ENCODE results near the gene RPS6KC1. TPM values are rescaled to one million over a fixed set of nuclear protein-coding genes. Genes with fewer than 3 reads are reported as not detected.

Gene RPS6KC1
- total RNA-seq, 1 donor from 2014 or later, result 25.6 TPM

GRCh38 chr1:213057264-213058059 is 6.4 kb downstream of the RPS6KC1 start:
- H3K36me3 Mint-ChIP-seq (ENCODE audit: low read depth, unreplicated experiment), result peaks cover 2% of the 10 kb centered on the region
- Histone ChIP-seq H3K27ac (ENCODE audit: low read depth, low read length) (no peak overlapping the region), H3K4me1 (ENCODE audit: insufficient read depth, low read length) (no peaks in the 10 kb centered on the region), H3K27me3 (ENCODE audit: insufficient read depth, low read length) (no peaks in the 10 kb centered on the region), H3K36me3 (ENCODE audit: insufficient read depth, low read length) (no peaks in the 10 kb centered on the region), H3K9me3 (ENCODE audit: insufficient read depth, low read depth, low read length) (no peaks in the 10 kb centered on the region), H3K4me2 (ENCODE audit: low read length) (no peak overlapping the region), H2AFZ (ENCODE audit: low read depth, low read length) (no peak overlapping the region), H3K9ac (ENCODE audit: low read length) (no peak overlapping the region), H3K4me3 (ENCODE audit: insufficient read depth, low read depth, low read length) (no peak overlapping the region), H4K20me1 (ENCODE audit: insufficient read depth, low read length) (peaks cover 54% of the 10 kb centered on the region), H3K79me2 (ENCODE audit: insufficient read depth, low read length) (peaks cover 95% of the 10 kb centered on the region)
- TF ChIP-seq EZH2 (IDR thresholded peaks at IDR 0.05; ENCODE audit: insufficient read depth, low read length), result no peak
- no peak for TF ChIP-seq CTCF (IDR thresholded peaks at IDR 0.05; ENCODE audit: insufficient read depth, low read depth, low read length)
- H3K4me1 Mint-ChIP-seq (ENCODE audit: low read depth, unreplicated experiment), result peaks cover 13% of the 10 kb centered on the region
- H3K27me3 Mint-ChIP-seq (ENCODE audit: low read depth, unreplicated experiment), result no peaks in the 10 kb centered on the region
- H3K4me3 Mint-ChIP-seq (ENCODE audit: unreplicated experiment), result no peak overlapping the region
- no peak for FAIRE-seq
- H3K27ac Mint-ChIP-seq (ENCODE audit: unreplicated experiment), result no peak overlapping the region
- DNase-seq (ENCODE audit: low read depth), result no peak
- no peaks in the 10 kb centered on the region for H3K9me3 Mint-ChIP-seq (ENCODE audit: unreplicated experiment)

GRCh38 chr1:213060836-213061235 is 9.8 kb downstream of the RPS6KC1 start:
- Histone ChIP-seq H3K9me3 (ENCODE audit: insufficient read depth, low read depth, low read length) (no peaks in the 10 kb centered on the region), H3K79me2 (ENCODE audit: insufficient read depth, low read length) (peaks cover 86% of the 10 kb centered on the region), H3K9ac (ENCODE audit: low read length) (no peak overlapping the region), H3K27ac (ENCODE audit: low read depth, low read length) (no peak overlapping the region), H3K27me3 (ENCODE audit: insufficient read depth, low read length) (no peaks in the 10 kb centered on the region), H2AFZ (ENCODE audit: low read depth, low read length) (no peak overlapping the region), H3K4me3 (ENCODE audit: insufficient read depth, low read depth, low read length) (no peak overlapping the region), H3K36me3 (ENCODE audit: insufficient read depth, low read length) (no peaks in the 10 kb centered on the region), H3K4me2 (ENCODE audit: low read length) (no peak overlapping the region), H3K4me1 (ENCODE audit: insufficient read depth, low read length) (no peaks in the 10 kb centered on the region), H4K20me1 (ENCODE audit: insufficient read depth, low read length) (peaks cover 52% of the 10 kb centered on the region)
- no peak for DNase-seq (ENCODE audit: low read depth)
- Mint-ChIP-seq H3K36me3 (ENCODE audit: low read depth, unreplicated experiment) (peaks cover 2% of the 10 kb centered on the region), H3K4me3 (ENCODE audit: unreplicated experiment) (no peak overlapping the region), H3K27ac (ENCODE audit: unreplicated experiment) (no peak overlapping the region), H3K27me3 (ENCODE audit: low read depth, unreplicated experiment) (no peaks in the 10 kb centered on the region), H3K4me1 (ENCODE audit: low read depth, unreplicated experiment) (no peaks in the 10 kb centered on the region), H3K9me3 (ENCODE audit: unreplicated experiment) (no peaks in the 10 kb centered on the region)
- TF ChIP-seq CTCF (IDR thresholded peaks at IDR 0.05; ENCODE audit: insufficient read depth, low read depth, low read length), result no peak
- TF ChIP-seq EZH2 (IDR thresholded peaks at IDR 0.05; ENCODE audit: insufficient read depth, low read length), result no peak
- no peak for FAIRE-seq

- no peak overlapping the region for H3K4me3 Mint-ChIP-seq (ENCODE audit: unreplicated experiment)
- Histone ChIP-seq H3K9me3 (ENCODE audit: insufficient read depth, low read depth, low read length) (no peaks in the 10 kb centered on the region), H3K27ac (ENCODE audit: low read depth, low read length) (no peak overlapping the region), H3K36me3 (ENCODE audit: insufficient read depth, low read length) (no peaks in the 10 kb centered on the region), H3K79me2 (ENCODE audit: insufficient read depth, low read length) (peaks cover 85% of the 10 kb centered on the region), H2AFZ (ENCODE audit: low read depth, low read length) (no peak overlapping the region), H3K4me2 (ENCODE audit: low read length) (no peak overlapping the region), H3K27me3 (ENCODE audit: insufficient read depth, low read length) (no peaks in the 10 kb centered on the region), H3K4me1 (ENCODE audit: insufficient read depth, low read length) (no peaks in the 10 kb centered on the region), H4K20me1 (ENCODE audit: insufficient read depth, low read length) (peaks cover 52% of the 10 kb centered on the region), H3K4me3 (ENCODE audit: insufficient read depth, low read depth, low read length) (no peak overlapping the region), H3K9ac (ENCODE audit: low read length) (no peak overlapping the region)
- no peaks in the 10 kb centered on the region for H3K9me3 Mint-ChIP-seq (ENCODE audit: unreplicated experiment)
- H3K27me3 Mint-ChIP-seq (ENCODE audit: low read depth, unreplicated experiment), result no peaks in the 10 kb centered on the region
- no peak for TF ChIP-seq CTCF (IDR thresholded peaks at IDR 0.05; ENCODE audit: insufficient read depth, low read depth, low read length)
- no peak for TF ChIP-seq EZH2 (IDR thresholded peaks at IDR 0.05; ENCODE audit: insufficient read depth, low read length)
- H3K36me3 Mint-ChIP-seq (ENCODE audit: low read depth, unreplicated experiment), result peaks cover 2% of the 10 kb centered on the region
- DNase-seq (ENCODE audit: low read depth) (no peak), FAIRE-seq (no peak)
- no peak overlapping the region for H3K27ac Mint-ChIP-seq (ENCODE audit: unreplicated experiment)
- H3K4me1 Mint-ChIP-seq (ENCODE audit: low read depth, unreplicated experiment), result no peaks in the 10 kb centered on the region
These were observed 10.2 kb downstream of the RPS6KC1 start for GRCh38 chr1:213061263-213061662.

All from astrocyte (in vitro differentiated cells and primary cell).